HG03354 (cell line): Measurements from ENCODE around the gene FASTKD2.
A peak's percentile ranks its signal among the peaks of the same experiment; 100 is the strongest.

Source experiments
- ATAC-seq: cut with Tn5 transposase; IDR thresholded peaks from one replicate; pipeline ENCODE4 v1.9.1; 2021; ENCODE audit warnings: mild to moderate bottlenecking; ENCODE audit not compliant: unreplicated experiment, poor library complexity, severe bottlenecking

Gene FASTKD2

GRCh38 chr2:206765242-206766056 lies at the start of gene FASTKD2, which contains the start of gene MDH1B:
Gene FASTKD2, plus strand, starts transcription at chr2:206765606. Its CDS starts 1,088 bp downstream, at chr2:206766694.
Gene MDH1B, minus strand, starts transcription at chr2:206765328. Its CDS starts 57 bp downstream, at chr2:206765271.
- ATAC-seq: peak; percentile 92

DNA sequence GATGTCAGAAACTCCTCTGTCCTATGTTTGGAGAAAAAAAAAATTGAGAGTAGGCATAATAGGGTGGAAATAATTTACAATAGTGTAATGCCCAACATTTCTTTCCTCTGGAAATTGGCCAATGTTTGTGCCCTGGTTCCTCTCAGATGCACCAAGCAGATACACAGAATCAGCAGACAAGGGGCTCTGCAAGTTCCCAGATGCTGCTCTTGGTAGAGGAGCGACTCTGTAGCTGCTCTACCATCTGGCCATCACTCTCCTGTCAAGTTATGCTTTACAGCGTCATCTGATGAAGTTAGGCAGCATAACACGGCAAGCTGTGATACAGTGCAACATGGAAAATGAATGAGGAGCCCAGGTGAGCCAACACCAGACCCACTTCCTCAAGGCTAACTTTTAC lies 48.8 kb upstream of the FASTKD2 start:
- ATAC-seq: no peak

DNA sequence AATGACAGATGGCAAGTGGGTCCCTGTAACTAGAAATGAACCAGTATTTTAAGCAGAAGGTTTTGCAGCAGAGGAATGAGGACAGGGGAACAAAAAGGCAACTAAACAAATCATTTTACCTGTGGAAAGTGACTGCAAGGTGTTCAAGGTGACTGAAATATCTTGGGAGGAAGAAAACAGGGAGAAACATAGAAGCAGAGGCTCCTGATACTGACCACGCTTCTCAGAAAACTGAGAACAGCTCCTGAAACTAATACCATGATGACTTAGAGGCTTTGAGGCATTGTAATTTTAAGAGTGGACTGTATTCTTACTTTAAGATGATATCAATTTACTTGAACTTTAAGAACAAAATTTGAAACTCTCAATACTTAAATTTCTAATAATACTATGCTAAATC lies 47.1 kb upstream of the FASTKD2 start, which contains the start of gene DYTN:
Gene DYTN (minus strand): TSS at position 101 of the 400 bp plus-strand sequence. CDS start 117 bp downstream, outside the sequence.
- ATAC-seq: peak; percentile 41

DNA sequence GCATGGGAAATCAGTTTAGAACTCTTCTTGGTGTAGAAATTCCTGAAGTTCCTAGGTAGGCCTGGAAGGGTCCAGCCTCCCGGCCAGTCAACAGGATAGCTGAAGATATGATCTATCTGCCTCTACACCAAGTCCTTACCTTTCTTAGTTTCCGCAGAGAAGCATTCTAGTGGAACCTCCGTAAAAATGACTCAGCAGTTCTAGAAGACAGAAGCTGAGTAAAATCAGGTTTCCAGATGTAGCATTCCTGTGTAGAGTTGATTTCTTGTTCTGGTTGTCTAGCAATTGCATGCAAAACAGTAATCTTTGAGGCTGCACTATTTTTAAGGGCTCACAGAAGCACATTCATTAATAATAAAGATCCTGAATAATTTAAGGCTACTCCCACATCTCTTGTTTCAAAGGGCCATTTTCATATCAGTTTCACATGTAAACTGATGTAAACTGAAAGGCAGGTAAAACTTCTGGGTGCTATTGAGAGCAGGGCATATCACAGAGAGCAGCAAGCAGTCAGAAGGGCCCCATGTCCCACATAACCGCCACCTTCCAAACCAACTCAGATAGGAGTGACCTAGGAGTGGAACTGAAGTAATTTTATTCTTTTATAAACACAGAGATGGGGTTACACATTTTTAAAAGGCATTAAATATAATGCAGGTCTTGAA lies 44.0 kb upstream of the FASTKD2 start:
- peak; percentile 80 for ATAC-seq

GRCh38 chr2:206723288-206723687 lies 42.1 kb upstream of the FASTKD2 start:
- no peak for ATAC-seq

GRCh38 chr2:206727287-206727686 lies 38.1 kb upstream of the FASTKD2 start:
- ATAC-seq: no peak

DNA sequence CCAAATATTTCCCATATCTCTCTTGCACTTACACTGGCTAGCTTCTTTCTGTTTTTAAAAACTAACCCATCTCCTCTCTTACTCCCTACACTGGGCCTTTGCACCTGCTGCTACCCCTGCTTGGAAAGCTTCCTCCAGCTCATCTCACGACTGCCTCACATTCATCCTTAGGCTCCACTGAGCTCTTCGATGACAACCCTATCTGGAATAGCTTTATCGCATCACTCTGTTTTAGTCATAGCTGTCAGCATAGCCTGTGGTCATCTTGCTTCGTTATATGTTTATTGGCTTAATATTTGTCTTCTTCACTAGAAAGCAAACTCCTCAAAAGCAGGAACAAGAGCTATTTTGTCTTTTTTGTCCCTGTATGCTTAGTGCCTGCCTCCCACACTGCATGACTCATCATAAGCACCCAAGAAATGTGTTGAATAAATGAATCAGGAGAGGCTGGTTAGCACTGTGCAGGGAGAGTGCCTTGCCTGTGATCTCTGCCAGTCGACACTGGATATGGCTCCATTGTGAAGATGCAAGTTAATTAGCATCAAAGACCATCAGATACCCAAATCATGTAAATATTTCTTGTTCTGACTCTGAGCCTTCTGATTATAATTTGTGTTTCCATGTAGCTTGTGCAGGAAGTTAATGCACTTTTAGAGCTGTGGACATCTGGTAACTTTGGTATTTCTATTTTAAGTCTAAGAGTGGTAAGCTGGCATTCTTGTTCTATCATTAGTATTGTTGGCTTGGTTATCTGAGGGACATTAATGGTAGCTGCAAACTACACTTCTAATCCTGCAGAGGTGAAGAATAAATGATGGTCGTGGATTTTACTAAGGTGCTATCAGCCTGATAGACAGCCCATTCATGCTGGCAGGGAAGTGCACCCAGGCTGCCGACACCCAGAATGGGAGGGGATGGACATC lies 36.9 kb upstream of the FASTKD2 start:
- no peak for ATAC-seq

DNA sequence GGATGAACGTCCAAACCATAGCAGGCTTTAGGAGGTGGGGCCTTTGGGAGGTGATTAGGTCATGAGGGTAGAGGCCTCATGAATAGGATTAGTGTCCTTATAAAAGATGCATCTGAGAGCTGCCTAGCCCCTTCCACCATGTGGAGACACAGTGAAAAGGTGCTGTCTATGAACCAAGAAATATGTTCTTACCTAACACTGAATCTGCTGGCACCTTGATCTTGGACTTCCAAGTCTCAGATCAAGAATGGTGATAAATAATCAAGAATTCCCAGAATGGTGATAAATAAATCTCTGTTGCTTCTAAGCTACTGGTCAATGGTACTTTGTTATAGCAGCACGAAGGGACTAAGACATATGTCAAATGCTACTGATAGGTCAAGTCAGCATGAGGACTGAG lies 32.1 kb upstream of the FASTKD2 start:
- ATAC-seq: no peak

- no peak for ATAC-seq
Observed at GRCh38 chr2:206736935-206737334, 28.5 kb upstream of the FASTKD2 start.

- no peak for ATAC-seq
Observed at GRCh38 chr2:206739271-206739670, 26.1 kb upstream of the FASTKD2 start.

DNA sequence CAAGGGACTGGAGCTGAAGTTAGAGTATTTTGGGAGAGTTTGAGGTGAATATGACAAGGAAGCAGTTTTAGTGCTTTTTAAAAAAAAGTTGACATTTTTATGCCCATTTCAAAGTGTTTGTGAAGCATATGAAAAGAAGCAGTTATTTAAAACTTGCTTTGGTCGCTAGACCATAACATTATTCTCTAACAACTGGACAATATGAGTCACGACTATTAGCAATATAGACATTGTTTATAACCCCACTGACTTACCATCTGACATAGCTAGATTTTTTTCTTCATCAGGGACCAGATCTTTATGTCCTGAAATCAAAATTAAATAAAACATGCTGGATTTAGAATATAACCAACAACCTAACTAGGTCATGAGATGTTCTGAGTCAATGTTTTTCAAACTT lies 24.6 kb upstream of the FASTKD2 start:
- ATAC-seq: no peak

- no peak for ATAC-seq
Observed at GRCh38 chr2:206756816-206757215, 8.6 kb upstream of the FASTKD2 start.

- ATAC-seq: no peak
Observed at GRCh38 chr2:206764673-206765241, 649 bp upstream of the FASTKD2 start.

DNA sequence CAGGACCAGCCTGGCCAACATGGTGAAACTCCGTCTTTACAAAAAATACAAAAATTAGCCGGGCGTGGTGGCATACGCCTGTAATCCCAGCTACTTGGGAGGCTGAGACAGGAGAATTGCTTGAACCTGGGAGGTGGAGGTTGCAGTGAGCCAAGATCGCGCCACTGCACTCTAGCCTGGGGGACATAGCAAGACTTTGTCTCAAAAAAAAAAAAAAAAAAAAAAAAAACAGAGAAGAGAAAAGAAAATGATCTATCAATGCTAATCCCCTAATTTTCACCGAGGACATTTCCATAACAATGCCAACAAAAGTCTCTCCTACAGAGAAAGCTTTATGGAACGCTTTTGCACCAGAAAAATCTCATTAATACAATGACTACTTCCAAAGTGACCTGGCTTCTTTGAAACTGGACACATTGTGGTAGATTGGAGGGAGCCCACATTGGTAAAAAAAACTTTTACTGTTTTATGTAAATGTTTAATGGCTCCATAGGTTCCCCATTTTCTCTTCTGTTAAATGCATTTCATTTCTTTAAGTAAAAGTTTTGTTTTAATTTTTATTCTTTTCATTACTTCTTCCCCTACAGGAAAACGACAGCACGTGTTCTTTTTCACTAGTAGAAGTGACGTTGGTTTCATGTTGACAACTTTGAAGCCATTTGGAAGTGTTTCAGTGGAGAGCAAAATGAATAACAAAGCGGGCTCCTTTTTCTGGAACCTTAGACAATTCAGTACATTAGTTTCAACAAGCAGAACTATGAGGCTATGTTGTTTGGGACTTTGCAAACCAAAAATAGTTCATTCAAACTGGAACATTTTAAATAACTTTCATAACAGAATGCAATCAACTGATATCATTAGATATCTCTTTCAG lies 888 bp downstream of the FASTKD2 start:
- ATAC-seq: no peak

- no peak for ATAC-seq
Observed at GRCh38 chr2:206774871-206775270, 9.5 kb downstream of the FASTKD2 start.

- no peak for ATAC-seq
Observed at GRCh38 chr2:206776432-206776831, 11.0 kb downstream of the FASTKD2 start.

- no peak for ATAC-seq
Observed at GRCh38 chr2:206780671-206781070, 15.3 kb downstream of the FASTKD2 start.

DNA sequence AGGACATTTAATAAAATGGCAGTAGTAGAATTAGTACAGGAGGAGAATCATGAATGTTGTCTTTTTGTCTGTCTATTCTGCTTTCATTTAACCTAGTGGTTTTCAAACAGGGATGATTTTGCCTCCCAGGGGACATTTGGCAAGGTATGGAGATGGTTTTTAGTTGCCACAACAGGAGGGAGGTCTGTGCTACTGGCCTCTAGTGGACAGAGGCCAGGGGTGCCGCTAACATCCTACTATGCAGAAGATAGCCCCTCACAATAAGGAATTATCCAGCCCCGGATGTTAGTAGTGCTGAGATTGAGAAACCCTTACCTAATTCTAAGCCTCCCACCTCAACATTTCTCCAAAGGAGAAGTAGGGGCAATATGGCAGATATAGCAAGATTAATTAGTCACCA lies 18.3 kb downstream of the FASTKD2 start:
- ATAC-seq: peak; percentile 66
